ENCODE data around the gene OR10T2. TPM values are rescaled to one million over a fixed set of nuclear protein-coding genes. Genes with fewer than 3 reads are reported as not detected.

Gene OR10T2
- total RNA-seq, 1 experiment from 2014 or later, result not detected

GRCh38 chr1:158417586-158417985, 18.3 kb upstream of the OR10T2 start:
- TF ChIP-seq CTCF (IDR thresholded peaks at IDR 0.05; ENCODE audit: insufficient read depth in 1 of 2, low read depth in 1 of 2, low read length in 1 of 2, severe bottlenecking in 1 of 2, unreplicated experiment in 1 of 2), result no peak

GRCh38 chr1:158414651-158415345, 15.5 kb upstream of the OR10T2 start:
- no TSS peak for BruUV-seq (replicated peaks)
- CTCF ChIA-PET, result no interaction called here
- Mint-ChIP-seq H3K4me3 (ENCODE audit: unreplicated experiment) (no peak overlapping the region), H3K9me3 (ENCODE audit: unreplicated experiment) (no peaks in the 10 kb centered on the region), H3K27ac (ENCODE audit: unreplicated experiment) (no peak overlapping the region), H3K36me3 (ENCODE audit: insufficient read depth, unreplicated experiment) (no peaks in the 10 kb centered on the region), H3K4me1 (ENCODE audit: low read depth, unreplicated experiment) (no peaks in the 10 kb centered on the region), H3K27me3 (ENCODE audit: insufficient read depth, unreplicated experiment) (no peaks in the 10 kb centered on the region)
- no peaks in the 10 kb centered on the region for H3K9me3 ChIP-seq
- intact Hi-C loops (cut with micrococcal nuclease; ENCODE audit: unreplicated experiment), result no loop called here
- H3K4me1 ChIP-seq, result no peaks in the 10 kb centered on the region
- POLR2A ChIA-PET, result no interaction called here
- no peak for TF ChIP-seq CTCF (IDR thresholded peaks at IDR 0.05; ENCODE audit: insufficient read depth in 1 of 2, low read depth in 1 of 2, low read length in 1 of 2, severe bottlenecking in 1 of 2, unreplicated experiment in 1 of 2)
- H3K27me3 ChIP-seq (replicated peaks; ENCODE audit: control insufficient read depth, insufficient read depth, low read length), result no peaks in the 10 kb centered on the region
- no peak for DNase-seq
- no peaks in the 10 kb centered on the region for H3K36me3 ChIP-seq (ENCODE audit: control insufficient read depth, insufficient read depth, low read length)
- no peak overlapping the region for H3K4me3 ChIP-seq (ENCODE audit: low read depth, low read length)

More at GRCh38 chr1:158417586-158417985, 18.3 kb upstream of the OR10T2 start:
- intact Hi-C loops (cut with micrococcal nuclease; ENCODE audit: unreplicated experiment), result no loop called here
- POLR2A ChIA-PET, result no interaction called here
- H3K9me3 Mint-ChIP-seq (ENCODE audit: unreplicated experiment), result no peaks in the 10 kb centered on the region
- H3K36me3 Mint-ChIP-seq (ENCODE audit: insufficient read depth, unreplicated experiment), result no peaks in the 10 kb centered on the region
- Histone ChIP-seq H3K4me1 (no peaks in the 10 kb centered on the region), H3K27me3 (replicated peaks; ENCODE audit: control insufficient read depth, insufficient read depth, low read length) (no peaks in the 10 kb centered on the region), H3K36me3 (ENCODE audit: control insufficient read depth, insufficient read depth, low read length) (no peaks in the 10 kb centered on the region), H3K4me3 (ENCODE audit: low read depth, low read length) (no peak overlapping the region), H3K9me3 (no peaks in the 10 kb centered on the region)
- H3K4me3 Mint-ChIP-seq (ENCODE audit: unreplicated experiment), result no peak overlapping the region
- DNase-seq, result no peak
- H3K27ac Mint-ChIP-seq (ENCODE audit: unreplicated experiment), result no peak overlapping the region
- CTCF ChIA-PET, result no interaction called here
- BruUV-seq (replicated peaks), result no TSS peak
- H3K4me1 Mint-ChIP-seq (ENCODE audit: low read depth, unreplicated experiment), result no peaks in the 10 kb centered on the region
- peaks cover 5% of the 10 kb centered on the region for H3K27me3 Mint-ChIP-seq (ENCODE audit: insufficient read depth, unreplicated experiment)

GRCh38 chr1:158407092-158407491, 7.8 kb upstream of the OR10T2 start:
- H3K27me3 Mint-ChIP-seq (ENCODE audit: insufficient read depth, unreplicated experiment), result peaks cover 3% of the 10 kb centered on the region
- H3K27me3 ChIP-seq (replicated peaks; ENCODE audit: control insufficient read depth, insufficient read depth, low read length), result no peaks in the 10 kb centered on the region
- H3K9me3 ChIP-seq, result no peaks in the 10 kb centered on the region
- POLR2A ChIA-PET, result no interaction called here
- no peak for DNase-seq
- BruUV-seq (replicated peaks), result no TSS peak
- no peaks in the 10 kb centered on the region for H3K36me3 ChIP-seq (ENCODE audit: control insufficient read depth, insufficient read depth, low read length)
- no peaks in the 10 kb centered on the region for H3K4me1 ChIP-seq
- TF ChIP-seq CTCF (IDR thresholded peaks at IDR 0.05; ENCODE audit: insufficient read depth in 1 of 2, low read depth in 1 of 2, low read length in 1 of 2, severe bottlenecking in 1 of 2, unreplicated experiment in 1 of 2), result no peak
- H3K36me3 Mint-ChIP-seq (ENCODE audit: insufficient read depth, unreplicated experiment), result no peaks in the 10 kb centered on the region
- no peak overlapping the region for H3K4me3 Mint-ChIP-seq (ENCODE audit: unreplicated experiment)
- H3K4me1 Mint-ChIP-seq (ENCODE audit: low read depth, unreplicated experiment), result no peaks in the 10 kb centered on the region
- no peak overlapping the region for H3K27ac Mint-ChIP-seq (ENCODE audit: unreplicated experiment)
- H3K9me3 Mint-ChIP-seq (ENCODE audit: unreplicated experiment), result no peaks in the 10 kb centered on the region
- intact Hi-C loops (cut with micrococcal nuclease; ENCODE audit: unreplicated experiment), result no loop called here
- CTCF ChIA-PET, result no interaction called here
- no peak overlapping the region for H3K4me3 ChIP-seq (ENCODE audit: low read depth, low read length)

Measured in Caco-2 (cell line).